Right lung (tissue), 5 donors: ENCODE results near the gene THRB. TPM values are rescaled to one million over a fixed set of nuclear protein-coding genes. Genes with fewer than 3 reads are reported as not detected.
A peak's percentile ranks its signal among the peaks of the same experiment; 100 is the strongest.
"Not testable (repeated sequence)": the region's sequence is repeated elsewhere in the genome, so short reads cannot be mapped to it uniquely, and the experiment has no call there.

Source experiments
- DNase-seq, 2 donors: peaks; one replicate each; pipeline ENCODE4 v3.0.0-alpha.2; 2013
- polyA plus RNA-seq, 5 donors: library from polyadenylated mRNA; unstranded; fragments of 120-200 nt; gene quantifications; one replicate each; pipeline versions ENCODE4 v1.2.1 to v1.2.3, GENCODE V29; 2013; ENCODE audit warnings: inconsistent platforms in 1 of 5, low replicate concordance in 1 of 5; ENCODE audit not compliant: insufficient read length in 5 of 5, insufficient read depth in 1 of 5

The THRB gene
- polyA plus RNA-seq, 5 donors: 9.4 to 17.6 (median 17.0) TPM

- no peak for DNase-seq
Measured at GRCh38 chr3:24454393-24454792, 40.3 kb downstream of the THRB start.

GRCh38 chr3:24451461-24452099 is 43.1 kb downstream of the THRB start:
- no peak for DNase-seq

GRCh38 chr3:24450160-24450907 is 44.3 kb downstream of the THRB start:
- no peak for DNase-seq

- DNase-seq: no peak
Measured at GRCh38 chr3:24447836-24448235, 46.8 kb downstream of the THRB start.

- DNase-seq: no peak
Measured at GRCh38 chr3:24446032-24446431, 48.6 kb downstream of the THRB start.

GRCh38 chr3:24443476-24443875 is 51.2 kb downstream of the THRB start:
- DNase-seq: peak; percentile 62 to 63

- no peak for DNase-seq
Measured at GRCh38 chr3:24440760-24441464, 53.7 kb downstream of the THRB start.

- DNase-seq: no peak
Measured at GRCh38 chr3:24439021-24439420, 55.6 kb downstream of the THRB start.

GRCh38 chr3:24437326-24437725 is 57.3 kb downstream of the THRB start:
- DNase-seq: no peak

- no peak for DNase-seq
Measured at GRCh38 chr3:24435584-24435983, 59.1 kb downstream of the THRB start.

- no peak for DNase-seq
Measured at GRCh38 chr3:24434651-24435050, 60.0 kb downstream of the THRB start.

- no peak for DNase-seq
Measured at GRCh38 chr3:24433838-24434591, 60.6 kb downstream of the THRB start.

GRCh38 chr3:24432989-24433388 is 61.7 kb downstream of the THRB start:
- no peak for DNase-seq

- DNase-seq: no peak
Measured at GRCh38 chr3:24428481-24428880, 66.2 kb downstream of the THRB start.

- no peak for DNase-seq
Measured at GRCh38 chr3:24426896-24427295, 67.8 kb downstream of the THRB start.

GRCh38 chr3:24420829-24421228 is 73.8 kb downstream of the THRB start:
- not testable (repeated sequence) for DNase-seq

GRCh38 chr3:24420224-24420623 is 74.4 kb downstream of the THRB start:
- no peak for DNase-seq

- no peak for DNase-seq
Measured at GRCh38 chr3:24419067-24419791, 75.4 kb downstream of the THRB start.

GRCh38 chr3:24417730-24418129 is 76.9 kb downstream of the THRB start:
- no peak for DNase-seq

- DNase-seq: no peak
Measured at GRCh38 chr3:24416224-24416623, 78.4 kb downstream of the THRB start.

- no peak for DNase-seq
Measured at GRCh38 chr3:24415824-24416223, 78.8 kb downstream of the THRB start.
